Bone marrow (tissue), 2 donors: ENCODE data around the gene NOXO1.
"Not testable (repeated sequence)": the region's sequence is repeated elsewhere in the genome, so short reads cannot be mapped to it uniquely, and the experiment has no call there.

Experiments used
- DNase-seq, 2 donors: peaks; one replicate each; lab custom pipeline; 2025; lab: John Stamatoyannopoulos, UW

NOXO1 gene

DNA sequence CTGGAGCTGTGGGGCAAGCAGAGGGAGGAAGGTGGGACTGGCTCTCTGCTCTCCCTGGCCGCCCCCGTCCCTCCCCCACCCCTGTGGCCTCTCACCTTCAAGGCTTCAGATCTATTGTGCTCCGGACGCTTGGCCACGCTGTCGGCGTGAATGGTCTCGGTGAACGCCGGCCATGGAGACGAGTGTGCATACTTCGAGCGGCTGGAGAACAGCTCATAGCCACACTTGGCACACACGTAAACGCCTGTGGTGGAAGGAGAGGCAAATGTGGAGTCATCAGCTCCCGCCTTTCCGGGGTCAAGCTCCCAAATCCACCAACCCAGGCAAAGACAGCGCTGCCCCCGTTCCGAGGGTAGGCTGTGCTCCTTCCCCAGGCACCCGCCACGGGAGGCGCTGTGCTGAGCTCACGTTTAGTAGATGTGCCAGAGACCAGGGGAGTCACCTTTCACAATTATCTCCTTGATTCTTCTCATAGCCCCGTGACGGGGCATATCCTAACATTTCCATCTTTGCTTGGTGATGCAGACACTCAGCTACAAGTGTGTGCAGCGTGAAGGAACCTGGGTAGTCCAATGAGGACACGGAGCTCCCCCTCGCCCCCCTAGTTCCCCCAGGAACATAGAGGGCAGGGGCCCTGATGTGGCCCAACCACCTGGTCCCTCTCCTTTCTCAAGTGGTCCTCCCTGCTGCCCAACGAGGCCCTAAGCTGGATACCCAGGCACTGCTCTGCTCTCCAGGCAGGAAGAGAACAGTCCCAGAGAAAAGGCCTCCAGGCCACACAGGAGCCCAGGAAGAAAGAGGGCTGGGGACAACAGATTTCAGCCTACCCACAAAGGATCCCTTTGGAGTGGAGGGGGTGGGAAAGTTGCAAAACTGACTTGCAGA lies 39.9 kb downstream of the NOXO1 start:
- no peak for DNase-seq

- no peak for DNase-seq
Observed at GRCh38 chr16:1940273-1941161, 40.8 kb downstream of the NOXO1 start.

GRCh38 chr16:1939833-1940232 lies 41.4 kb downstream of the NOXO1 start:
- not testable (repeated sequence) for DNase-seq

- DNase-seq = no peak
Observed at GRCh38 chr16:1938910-1939309, 42.4 kb downstream of the NOXO1 start.

DNA sequence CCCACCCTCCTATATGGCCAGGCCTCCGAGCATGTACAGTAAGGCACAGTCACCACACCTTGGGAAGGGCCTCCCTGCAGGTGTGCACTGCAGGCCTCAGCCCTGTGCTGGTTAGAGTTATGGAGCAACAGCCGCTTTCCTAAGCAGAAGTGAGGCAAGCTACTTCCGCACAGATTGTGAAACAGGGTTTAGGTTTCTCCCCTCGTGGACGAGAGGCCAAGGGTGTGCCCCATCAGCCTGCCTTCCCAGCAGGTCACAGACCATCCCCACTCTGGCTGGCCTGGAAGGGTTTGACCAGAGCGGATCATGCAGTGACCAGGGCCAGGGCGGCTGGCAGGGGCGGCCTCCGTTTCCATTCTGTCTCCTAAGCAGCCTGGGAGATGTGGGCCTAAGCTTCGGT lies 43.0 kb downstream of the NOXO1 start:
- DNase-seq = peak in 1 of 2 donors; percentile 23

DNA sequence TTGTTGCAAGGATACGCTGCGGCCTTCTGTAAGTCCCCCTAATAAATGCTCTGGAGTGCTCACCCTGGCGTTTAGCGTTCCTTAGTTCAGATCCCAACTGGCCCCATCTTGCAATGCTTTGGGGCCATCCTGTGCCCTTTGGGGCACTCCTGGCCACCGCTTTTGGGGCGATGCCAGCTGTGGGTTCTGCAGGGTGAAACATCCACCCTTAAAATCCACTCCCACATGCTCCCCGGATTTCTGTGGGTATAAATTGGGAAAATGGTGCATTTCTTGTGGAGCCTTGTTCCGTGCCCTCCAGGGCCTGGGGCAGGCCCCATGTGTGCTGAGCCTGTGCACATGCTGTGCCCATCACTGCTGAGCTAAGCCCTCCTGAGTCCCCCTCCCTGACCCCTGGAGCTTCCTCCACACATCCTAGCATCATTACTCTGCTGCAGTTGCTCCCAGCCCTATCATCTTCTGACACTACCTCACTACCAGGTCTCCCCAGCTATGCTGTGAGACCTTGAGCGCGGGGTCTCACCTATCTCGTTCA lies 44.3 kb downstream of the NOXO1 start:
- no peak for DNase-seq

- no peak for DNase-seq
Observed at GRCh38 chr16:1933097-1933661, 48.1 kb downstream of the NOXO1 start.

- no peak for DNase-seq
Observed at GRCh38 chr16:1932050-1933028, 48.9 kb downstream of the NOXO1 start.

DNA sequence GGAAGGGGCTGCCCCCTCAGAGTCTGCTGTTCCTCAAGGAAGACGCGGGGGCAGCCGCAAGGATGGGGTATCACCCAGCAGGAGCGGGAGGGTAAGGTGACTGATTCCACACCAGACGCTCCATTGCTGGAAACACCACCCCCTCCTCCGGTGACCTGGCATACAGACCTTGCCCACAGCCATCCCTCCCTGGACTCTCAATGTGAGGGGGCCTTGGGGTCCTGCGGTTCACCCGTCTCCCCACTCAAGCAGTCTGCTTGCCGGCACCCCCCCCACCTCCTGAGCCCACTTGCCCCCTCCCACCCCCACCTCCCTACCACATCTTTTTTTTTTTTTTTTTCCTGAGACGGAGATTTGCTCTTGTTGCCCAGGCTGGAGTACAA lies 50.9 kb downstream of the NOXO1 start:
- no peak for DNase-seq

GRCh38 chr16:1929578-1930337 lies 51.5 kb downstream of the NOXO1 start:
- DNase-seq = peak; percentile 42 to 83

DNA sequence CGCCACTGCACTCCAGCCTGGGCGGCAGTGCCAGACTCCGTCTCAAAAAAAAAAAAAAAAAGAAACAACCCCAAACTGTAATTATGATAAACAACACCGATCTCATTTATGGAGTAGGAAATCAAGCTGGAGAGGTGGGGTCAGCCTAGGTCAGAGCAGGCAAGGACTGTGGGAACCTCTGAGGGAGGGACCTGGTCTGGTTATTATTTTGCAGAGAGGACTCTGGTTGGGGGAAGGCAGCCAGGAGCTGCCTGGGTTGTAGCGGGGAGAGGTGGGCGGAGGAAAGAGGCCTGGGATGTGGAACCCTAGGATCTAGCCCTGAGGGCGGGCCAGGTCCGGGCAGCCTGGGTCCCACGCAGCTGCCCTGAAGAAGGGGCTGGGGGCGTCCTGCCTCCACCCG lies 52.2 kb downstream of the NOXO1 start:
- no peak for DNase-seq
